ENCODE results near the gene KCNQ1. TPM values are rescaled to one million over a fixed set of nuclear protein-coding genes. Genes with fewer than 3 reads are reported as not detected.

Gene KCNQ1
- total and polyA plus RNA-seq, 2 donors (not counting 1 experiment from before 2014, with no cell fraction given), result not detected

DNA sequence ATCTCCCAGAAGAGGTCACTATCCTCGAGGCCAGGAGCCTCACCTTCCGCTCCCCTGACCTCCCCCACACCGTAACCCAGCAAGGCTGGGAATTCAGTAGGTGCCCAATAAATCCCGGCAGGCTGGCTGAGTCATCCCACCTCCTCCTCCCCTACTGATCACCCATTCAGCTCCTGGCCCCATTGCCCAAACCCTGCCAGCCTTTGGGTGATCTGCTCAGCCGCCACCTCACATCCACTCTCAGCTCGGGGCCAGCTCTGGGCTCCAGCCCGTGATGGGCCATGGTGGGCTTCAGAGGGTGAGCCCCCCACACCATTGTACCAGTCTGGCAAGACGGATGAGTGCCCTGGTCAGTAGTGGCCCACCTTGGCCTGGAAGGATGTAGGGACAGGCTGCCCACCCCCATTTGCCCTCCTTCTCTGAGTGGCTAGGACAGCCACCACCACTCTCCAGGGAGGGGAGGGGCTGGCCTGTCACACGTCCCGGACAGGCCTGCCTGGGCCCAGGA is 8.7 kb upstream of the KCNQ1 start:
- no peaks in the 10 kb centered on the region for H3K79me2 ChIP-seq (ENCODE audit: control insufficient read depth, insufficient read depth, low read length)
- no peaks in the 10 kb centered on the region for H3K9me3 ChIP-seq (ENCODE audit: control insufficient read depth, insufficient read depth, low read depth, low read length)
- H3K36me3 ChIP-seq (ENCODE audit: control insufficient read depth, insufficient read depth, low read length), result no peaks in the 10 kb centered on the region
- TF ChIP-seq, protein P1, sequence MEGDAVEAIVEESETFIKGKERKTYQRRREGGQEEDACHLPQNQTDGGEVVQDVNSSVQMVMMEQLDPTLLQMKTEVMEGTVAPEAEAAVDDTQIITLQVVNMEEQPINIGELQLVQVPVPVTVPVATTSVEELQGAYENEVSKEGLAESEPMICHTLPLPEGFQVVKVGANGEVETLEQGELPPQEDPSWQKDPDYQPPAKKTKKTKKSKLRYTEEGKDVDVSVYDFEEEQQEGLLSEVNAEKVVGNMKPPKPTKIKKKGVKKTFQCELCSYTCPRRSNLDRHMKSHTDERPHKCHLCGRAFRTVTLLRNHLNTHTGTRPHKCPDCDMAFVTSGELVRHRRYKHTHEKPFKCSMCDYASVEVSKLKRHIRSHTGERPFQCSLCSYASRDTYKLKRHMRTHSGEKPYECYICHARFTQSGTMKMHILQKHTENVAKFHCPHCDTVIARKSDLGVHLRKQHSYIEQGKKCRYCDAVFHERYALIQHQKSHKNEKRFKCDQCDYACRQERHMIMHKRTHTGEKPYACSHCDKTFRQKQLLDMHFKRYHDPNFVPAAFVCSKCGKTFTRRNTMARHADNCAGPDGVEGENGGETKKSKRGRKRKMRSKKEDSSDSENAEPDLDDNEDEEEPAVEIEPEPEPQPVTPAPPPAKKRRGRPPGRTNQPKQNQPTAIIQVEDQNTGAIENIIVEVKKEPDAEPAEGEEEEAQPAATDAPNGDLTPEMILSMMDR (conservative IDR thresholded peaks at IDR 0.05 in 1 of 2, IDR thresholded peaks at IDR 0.05 in 1 of 2; ENCODE audit: low read depth in 1 of 2, low read length in 2 of 2), result no peak
- no peak for TF ChIP-seq EZH2 (IDR thresholded peaks at IDR 0.05; ENCODE audit: low read length, missing control alignments)
- no peaks in the 10 kb centered on the region for H3K27me3 ChIP-seq (ENCODE audit: control insufficient read depth, insufficient read depth, low read length)
- H4K20me1 ChIP-seq (ENCODE audit: control insufficient read depth, extremely low read depth, insufficient read depth, low read length), result no peaks in the 10 kb centered on the region
- no peak overlapping the region for H2AFZ ChIP-seq (ENCODE audit: low read length)
- H3K4me1 ChIP-seq (ENCODE audit: control insufficient read depth, extremely low read depth, insufficient read depth, low read length), result no peaks in the 10 kb centered on the region
- H3K27ac ChIP-seq (ENCODE audit: insufficient read depth, low read length), result no peak overlapping the region
- H3K9ac ChIP-seq (ENCODE audit: insufficient read depth, low read length), result no peak overlapping the region
- H3K4me2 ChIP-seq (ENCODE audit: extremely low read depth, insufficient read depth, low read length), result no peak overlapping the region
- DNase-seq (ENCODE audit: low read depth in 2 of 2), result no peak
- H3K4me3 ChIP-seq (replicated peaks in 1 of 4; ENCODE audit: control extremely low read depth in 1 of 4, insufficient read depth in 1 of 4, low read depth in 3 of 4, low read length in 4 of 4), result no peak overlapping the region

GRCh38 chr11:2436521-2437031 is 8.2 kb upstream of the KCNQ1 start:
- H3K9ac ChIP-seq (ENCODE audit: insufficient read depth, low read length), result no peak overlapping the region
- no peaks in the 10 kb centered on the region for H4K20me1 ChIP-seq (ENCODE audit: control insufficient read depth, extremely low read depth, insufficient read depth, low read length)
- H3K27ac ChIP-seq (ENCODE audit: insufficient read depth, low read length), result no peak overlapping the region
- no peaks in the 10 kb centered on the region for H3K9me3 ChIP-seq (ENCODE audit: control insufficient read depth, insufficient read depth, low read depth, low read length)
- H3K36me3 ChIP-seq (ENCODE audit: control insufficient read depth, insufficient read depth, low read length), result no peaks in the 10 kb centered on the region
- H3K4me3 ChIP-seq (replicated peaks in 1 of 4; ENCODE audit: control extremely low read depth in 1 of 4, insufficient read depth in 1 of 4, low read depth in 3 of 4, low read length in 4 of 4), result no peak overlapping the region
- no peaks in the 10 kb centered on the region for H3K79me2 ChIP-seq (ENCODE audit: control insufficient read depth, insufficient read depth, low read length)
- H2AFZ ChIP-seq (ENCODE audit: low read length), result no peak overlapping the region
- H3K27me3 ChIP-seq (ENCODE audit: control insufficient read depth, insufficient read depth, low read length), result no peaks in the 10 kb centered on the region
- no peak for TF ChIP-seq EZH2 (IDR thresholded peaks at IDR 0.05; ENCODE audit: low read length, missing control alignments)
- TF ChIP-seq, protein P1 (conservative IDR thresholded peaks at IDR 0.05 in 1 of 2, IDR thresholded peaks at IDR 0.05 in 1 of 2; ENCODE audit: low read depth in 1 of 2, low read length in 2 of 2), result no peak
- DNase-seq (ENCODE audit: low read depth in 2 of 2), result no peak
- no peak overlapping the region for H3K4me2 ChIP-seq (ENCODE audit: extremely low read depth, insufficient read depth, low read length)
- no peaks in the 10 kb centered on the region for H3K4me1 ChIP-seq (ENCODE audit: control insufficient read depth, extremely low read depth, insufficient read depth, low read length)

DNA sequence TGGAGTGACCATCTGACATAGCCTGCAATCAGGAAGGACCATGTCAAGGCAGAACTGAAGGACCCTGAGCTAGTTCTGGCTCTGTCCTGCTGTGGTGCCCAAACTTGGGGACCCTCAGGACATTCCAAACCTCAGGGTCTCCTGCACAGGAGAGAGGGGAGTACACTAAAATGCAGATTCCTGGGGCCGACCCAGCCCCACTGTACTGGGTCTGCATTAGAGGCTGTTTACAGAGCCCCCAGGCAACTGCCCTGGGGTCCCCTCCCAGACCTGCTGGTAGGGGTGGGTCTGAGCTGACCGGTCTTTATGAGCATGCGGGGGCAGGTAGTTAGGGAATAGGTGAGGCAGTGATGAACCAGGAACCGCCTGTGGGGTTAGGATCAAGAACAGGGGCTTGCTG is 7.3 kb upstream of the KCNQ1 start:
- Histone ChIP-seq H3K4me2 (ENCODE audit: extremely low read depth, insufficient read depth, low read length) (no peak overlapping the region), H3K9ac (ENCODE audit: insufficient read depth, low read length) (no peak overlapping the region), H3K4me3 (replicated peaks in 1 of 4; ENCODE audit: control extremely low read depth in 1 of 4, insufficient read depth in 1 of 4, low read depth in 3 of 4, low read length in 4 of 4) (no peak overlapping the region), H3K27me3 (ENCODE audit: control insufficient read depth, insufficient read depth, low read length) (no peaks in the 10 kb centered on the region), H3K36me3 (ENCODE audit: control insufficient read depth, insufficient read depth, low read length) (no peaks in the 10 kb centered on the region), H3K9me3 (ENCODE audit: control insufficient read depth, insufficient read depth, low read depth, low read length) (no peaks in the 10 kb centered on the region), H4K20me1 (ENCODE audit: control insufficient read depth, extremely low read depth, insufficient read depth, low read length) (no peaks in the 10 kb centered on the region), H3K27ac (ENCODE audit: insufficient read depth, low read length) (no peak overlapping the region), H3K4me1 (ENCODE audit: control insufficient read depth, extremely low read depth, insufficient read depth, low read length) (no peaks in the 10 kb centered on the region), H3K79me2 (ENCODE audit: control insufficient read depth, insufficient read depth, low read length) (no peaks in the 10 kb centered on the region), H2AFZ (ENCODE audit: low read length) (no peak overlapping the region)
- no peak for TF ChIP-seq EZH2 (IDR thresholded peaks at IDR 0.05; ENCODE audit: low read length, missing control alignments)
- TF ChIP-seq, protein P1 (conservative IDR thresholded peaks at IDR 0.05 in 1 of 2, IDR thresholded peaks at IDR 0.05 in 1 of 2; ENCODE audit: low read depth in 1 of 2, low read length in 2 of 2), result no peak
- no peak for DNase-seq (ENCODE audit: low read depth in 2 of 2)

Data from fibroblast of lung (primary cell).